ENCODE data around the gene SPTB.

Gene SPTB

GRCh38 chr14:64789696-64790095, 90.0 kb downstream of the SPTB start:
- no peak for FAIRE-seq
- TF ChIP-seq POLR2A (IDR thresholded peaks at IDR 0.05; ENCODE audit: low read depth, low read length), result no peak
- no peak for DNase-seq (ENCODE audit: insufficient read length, low spot score)

- DNase-seq (ENCODE audit: insufficient read length, low spot score), result peak; percentile 62
- peak; percentile 99 for FAIRE-seq
- no peak for TF ChIP-seq POLR2A (IDR thresholded peaks at IDR 0.05; ENCODE audit: low read depth, low read length)
Measured at GRCh38 chr14:64788706-64789105, 91.0 kb downstream of the SPTB start.

- FAIRE-seq (no peak), DNase-seq (ENCODE audit: insufficient read length, low spot score) (no peak)
- no peak for TF ChIP-seq POLR2A (IDR thresholded peaks at IDR 0.05; ENCODE audit: low read depth, low read length)
Measured at GRCh38 chr14:64787619-64788018, 92.1 kb downstream of the SPTB start.

- TF ChIP-seq POLR2A (IDR thresholded peaks at IDR 0.05; ENCODE audit: low read depth, low read length), result no peak
- DNase-seq (ENCODE audit: insufficient read length, low spot score), result peak; percentile 85
- FAIRE-seq, result peak; percentile 92
Measured at GRCh38 chr14:64786296-64787149, 93.2 kb downstream of the SPTB start.

GRCh38 chr14:64784006-64784405, 95.7 kb downstream of the SPTB start:
- TF ChIP-seq POLR2A (IDR thresholded peaks at IDR 0.05; ENCODE audit: low read depth, low read length), result no peak
- no peak for FAIRE-seq
- no peak for DNase-seq (ENCODE audit: insufficient read length, low spot score)

- FAIRE-seq (no peak), DNase-seq (ENCODE audit: insufficient read length, low spot score) (no peak)
- no peak for TF ChIP-seq POLR2A (IDR thresholded peaks at IDR 0.05; ENCODE audit: low read depth, low read length)
Measured at GRCh38 chr14:64782196-64782595, 97.5 kb downstream of the SPTB start.

- TF ChIP-seq POLR2A (IDR thresholded peaks at IDR 0.05; ENCODE audit: low read depth, low read length), result no peak
- FAIRE-seq (no peak), DNase-seq (ENCODE audit: insufficient read length, low spot score) (no peak)
Measured at GRCh38 chr14:64779472-64779871, 100.2 kb downstream of the SPTB start.

GRCh38 chr14:64778104-64778754, 101.5 kb downstream of the SPTB start:
- DNase-seq (ENCODE audit: insufficient read length, low spot score) (no peak), FAIRE-seq (no peak)
- TF ChIP-seq POLR2A (IDR thresholded peaks at IDR 0.05; ENCODE audit: low read depth, low read length), result no peak

- no peak for DNase-seq (ENCODE audit: insufficient read length, low spot score)
- FAIRE-seq, result no peak
Measured at GRCh38 chr14:64777461-64777860, 102.2 kb downstream of the SPTB start.

GRCh38 chr14:64775081-64775777, 104.5 kb downstream of the SPTB start:
- TF ChIP-seq POLR2A (IDR thresholded peaks at IDR 0.05; ENCODE audit: low read depth, low read length), result no peak
- no peak for FAIRE-seq

More at GRCh38 chr14:64777461-64777860, 102.2 kb downstream of the SPTB start:
- no peak for TF ChIP-seq POLR2A (IDR thresholded peaks at IDR 0.05; ENCODE audit: low read depth, low read length)

GRCh38 chr14:64774272-64774671, 105.4 kb downstream of the SPTB start:
- no peak for TF ChIP-seq POLR2A (IDR thresholded peaks at IDR 0.05; ENCODE audit: low read depth, low read length)
- no peak for DNase-seq (ENCODE audit: insufficient read length, low spot score)
- FAIRE-seq, result no peak

More at GRCh38 chr14:64775081-64775777, 104.5 kb downstream of the SPTB start:
- no peak for DNase-seq (ENCODE audit: insufficient read length, low spot score)

- DNase-seq (ENCODE audit: insufficient read length, low spot score) (no peak), FAIRE-seq (no peak)
- no peak for TF ChIP-seq POLR2A (IDR thresholded peaks at IDR 0.05; ENCODE audit: low read depth, low read length)
Measured at GRCh38 chr14:64773577-64773976, 106.1 kb downstream of the SPTB start.

GRCh38 chr14:64773046-64773445, 106.7 kb downstream of the SPTB start:
- DNase-seq (ENCODE audit: insufficient read length, low spot score) (no peak), FAIRE-seq (no peak)
- TF ChIP-seq POLR2A (IDR thresholded peaks at IDR 0.05; ENCODE audit: low read depth, low read length), result no peak

- DNase-seq (ENCODE audit: insufficient read length, low spot score), result no peak
- no peak for TF ChIP-seq POLR2A (IDR thresholded peaks at IDR 0.05; ENCODE audit: low read depth, low read length)
- FAIRE-seq, result no peak
Measured at GRCh38 chr14:64772397-64772950, 107.2 kb downstream of the SPTB start.
